OCI-LY7 (cell line): ENCODE results near the gene SFRP5. TPM values are rescaled to one million over a fixed set of nuclear protein-coding genes. Genes with fewer than 3 reads are reported as not detected.

Experiments used
- BruUV-seq: library from RNA; stranded (reverse); fragments of 400-500 nt; replicated peaks from 2 replicates; lab custom pipeline; 2021; lab: Mats Ljungman, UMichigan
- CTCF ChIA-PET: fragments of 300-600 bp; sonication (Branson Sonifier 250); formaldehyde crosslinking; loops from one replicate; lab custom pipeline; 2022; ENCODE audit warnings: antibody characterized with exemption; ENCODE audit not compliant: unreplicated experiment; lab: Charles Lee
- POLR2A ChIA-PET: fragments of 300-600 bp; sonication (Branson Sonifier 250); formaldehyde crosslinking; loops from one replicate; lab custom pipeline; 2022; ENCODE audit warnings: antibody characterized with exemption; lab: Charles Lee
- DNase-seq: peaks from one replicate; pipeline ENCODE4 v3.0.0-alpha.2; 2015; ENCODE audit warnings: low spot score
- H2AFZ ChIP-seq: fragments of 200-600 bp; sonication (generic), shearing (Covaris generic); 2 replicates; pipeline ENCODE4 v1.6.1; 2014; ENCODE audit warnings: mild to moderate bottlenecking, antibody characterized with exemption, low read length, moderate library complexity
- H3K27ac ChIP-seq: fragments of 200-600 bp; sonication (generic); 2 replicates; pipeline ENCODE4 v1.5.1; 2014; ENCODE audit warnings: mixed run types, low read depth, mild to moderate bottlenecking, moderate library complexity, low read length, inconsistent platforms; ENCODE audit not compliant: poor library complexity, severe bottlenecking
- H3K36me3 ChIP-seq: fragments of 200-600 bp; sonication (generic); 2 replicates; pipeline ENCODE4 v1.6.1; 2014; ENCODE audit warnings: mild to moderate bottlenecking, antibody characterized with exemption, low read length, moderate library complexity, mixed read lengths; ENCODE audit not compliant: insufficient read depth
- H3K4me1 ChIP-seq: fragments of 200-600 bp; sonication (generic); 2 replicates; pipeline ENCODE4 v1.5.1; 2014; ENCODE audit warnings: mild to moderate bottlenecking, low read length; ENCODE audit not compliant: insufficient read depth, poor library complexity, severe bottlenecking
- H3K4me2 ChIP-seq: fragments of 200-600 bp; sonication (generic); 2 replicates; pipeline ENCODE4 v1.6.1; 2014; ENCODE audit warnings: mild to moderate bottlenecking, low read length
- H3K4me3 ChIP-seq: fragments of 200-600 bp; sonication (generic); 2 replicates; pipeline ENCODE4 v1.5.1; 2014; ENCODE audit warnings: mild to moderate bottlenecking, low read depth, low read length; ENCODE audit not compliant: poor library complexity, severe bottlenecking
- H3K79me2 ChIP-seq: fragments of 200-600 bp; sonication (generic); 2 replicates; pipeline ENCODE4 v1.6.1; 2016; ENCODE audit warnings: low read depth, mild to moderate bottlenecking, low read length, moderate library complexity, mixed read lengths; ENCODE audit not compliant: insufficient read depth
- H3K9me2 ChIP-seq: fragments of 200-600 bp; sonication (generic); 2 replicates; pipeline ENCODE4 v1.6.1; 2016; ENCODE audit warnings: mild to moderate bottlenecking, low read length, mixed read lengths; ENCODE audit not compliant: insufficient read depth
- H3K9me3 ChIP-seq: fragments of 200-600 bp; sonication (generic); 2 replicates; pipeline ENCODE4 v1.6.1; 2014; ENCODE audit warnings: mild to moderate bottlenecking, mixed run types, low read length, mixed read lengths
- H4K20me1 ChIP-seq: fragments of 200-600 bp; sonication (generic); 2 replicates; pipeline ENCODE4 v1.6.1; 2014; ENCODE audit warnings: mild to moderate bottlenecking, antibody characterized with exemption, low read length, moderate library complexity, mixed read lengths; ENCODE audit not compliant: insufficient read depth
- CTCF ChIP-seq: fragments of 200-600 bp; sonication (generic); conservative IDR thresholded peaks from 2 replicates; pipeline ENCODE4 v1.5.1; 2014; ENCODE audit warnings: mild to moderate bottlenecking, antibody characterized with exemption, low read length, moderate library complexity, mixed read lengths
- EZH2phosphoT487 ChIP-seq: fragments of 200-600 bp; sonication (generic); IDR thresholded peaks from 2 replicates; pipeline ENCODE4 v1.6.1; 2018; ENCODE audit warnings: low read depth, borderline replicate concordance, mild to moderate bottlenecking, mixed run types, antibody characterized with exemption, low read length, moderate library complexity, mixed read lengths
- intact Hi-C: fragments of 100-400 bp; cut with micrococcal nuclease; formaldehyde crosslinking; loops from one replicate; pipeline ENCODE4 v1.10.0; 2022; ENCODE audit not compliant: unreplicated experiment
- total RNA-seq, 2 experiments: library from RNA; depleted of rRNA in 1 of 2; stranded (reverse); fragments of >200 nt in 1 of 2; shearing (Covaris generic) in 1 of 2; gene quantifications; 2 replicates each; pipeline ENCODE4 v1.2.3, GENCODE V29; 2014 to 2022

SFRP5 gene
- total RNA-seq, 2 experiments from 2014 or later = not detected

GRCh38 chr10:97766106-97766810, 5.5 kb downstream of the SFRP5 start:
- CTCF ChIA-PET = interaction anchor here (0.5 kb wide), 1 partner anchor 83 kb away, joined by 5 read pairs; the partner anchor contains the start of gene GOLGA7B

DNA sequence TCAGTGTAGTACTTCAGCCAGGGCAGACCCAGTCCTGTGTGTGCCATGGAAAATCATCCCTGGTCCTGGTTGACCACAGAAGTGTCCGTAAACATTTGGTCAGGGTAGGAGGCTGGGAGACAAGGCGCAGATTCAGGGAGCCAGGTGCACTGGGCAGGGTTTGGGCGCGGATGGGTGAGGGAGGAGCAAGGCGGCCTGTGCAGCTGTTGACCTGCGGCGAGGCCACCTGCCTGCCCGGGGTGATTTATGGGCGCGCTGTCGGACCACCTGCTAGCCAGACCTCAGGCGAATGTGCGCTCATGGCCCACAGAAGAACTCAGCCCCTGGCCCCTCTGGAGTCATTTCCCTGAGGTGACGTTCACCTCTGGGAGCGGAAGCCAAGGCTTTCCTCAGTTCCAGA, 6.6 kb downstream of the SFRP5 start:
- peak overlapping the region; percentile 48 for H3K27ac ChIP-seq
- TF ChIP-seq EZH2phosphoT487 (no peak), CTCF (no peak)
- ChIA-PET POLR2A (interaction anchor here (0.9 kb wide), 1 partner anchor 16 kb away, joined by 3 read pairs; no protein-coding TSS in a partner anchor), CTCF (no interaction called here)
- no peaks in the 10 kb centered on the region for H3K79me2 ChIP-seq
- intact Hi-C loops = no loop called here
- H3K4me3 ChIP-seq = peak overlapping the region; percentile 15
- H3K4me1 ChIP-seq = peaks cover 34% of the 10 kb centered on the region
- no peak overlapping the region for H2AFZ ChIP-seq
- DNase-seq = peak; percentile 48
- H3K9me3 ChIP-seq = no peaks in the 10 kb centered on the region
- no peaks in the 10 kb centered on the region for H3K9me2 ChIP-seq
- H4K20me1 ChIP-seq = no peaks in the 10 kb centered on the region
- H3K36me3 ChIP-seq = peaks cover 6% of the 10 kb centered on the region; the same call in 1 of the 2 replicates
- H3K4me2 ChIP-seq = peak overlapping the region; percentile 38
- no TSS peak for BruUV-seq

More at GRCh38 chr10:97766106-97766810, 5.5 kb downstream of the SFRP5 start:
- Histone ChIP-seq H3K4me2 (no peak overlapping the region), H3K4me3 (no peak overlapping the region), H3K9me2 (no peaks in the 10 kb centered on the region), H3K79me2 (no peaks in the 10 kb centered on the region), H4K20me1 (no peaks in the 10 kb centered on the region), H2AFZ (no peak overlapping the region), H3K27ac (no peak overlapping the region), H3K9me3 (no peaks in the 10 kb centered on the region), H3K4me1 (peaks cover 34% of the 10 kb centered on the region), H3K36me3 (no peaks in the 10 kb centered on the region)
- BruUV-seq = no TSS peak
- TF ChIP-seq EZH2phosphoT487 (no peak), CTCF (no peak)
- intact Hi-C loops = no loop called here
- POLR2A ChIA-PET = no interaction called here
- DNase-seq = no peak

- no peak for TF ChIP-seq EZH2phosphoT487
- no peak for TF ChIP-seq CTCF
- ChIA-PET POLR2A (interaction anchor here (0.7 to 1.0 kb wide), 4 partner anchors 9 to 1167 kb away, joined by 3 to 5 read pairs (median 4); no protein-coding TSS in a partner anchor), CTCF (no interaction called here)
- intact Hi-C loops = loop anchor here (1.0 kb wide), 1 partner anchor 105 kb away; no protein-coding TSS in a partner anchor
- Histone ChIP-seq H3K4me3 (no peak overlapping the region), H3K9me2 (no peaks in the 10 kb centered on the region), H2AFZ (peak overlapping the region; percentile 30; the same call in 1 of the 2 replicates), H3K4me2 (peak overlapping the region; percentile 38), H3K36me3 (peaks cover 12% of the 10 kb centered on the region; the same call in 1 of the 2 replicates), H3K9me3 (no peaks in the 10 kb centered on the region), H3K79me2 (no peaks in the 10 kb centered on the region), H3K27ac (peak overlapping the region; percentile 48), H3K4me1 (peaks cover 34% of the 10 kb centered on the region), H4K20me1 (no peaks in the 10 kb centered on the region)
- BruUV-seq = no TSS peak
- peak; percentile 81 for DNase-seq
These were observed 7.3 kb downstream of the SFRP5 start for GRCh38 chr10:97764519-97764931.
